T-helper 2 cell treated with Interferon-gamma antibody and Interleukin-4, amounts not matched to agents 100 ng/mL and 5 ng/mL, for 36 hours (primary cell): ENCODE results near the gene TRIM38. TPM values are rescaled to one million over a fixed set of nuclear protein-coding genes. Genes with fewer than 3 reads are reported as not detected.
"Not testable (repeated sequence)": the region's sequence is repeated elsewhere in the genome, so short reads cannot be mapped to it uniquely, and the experiment has no call there.

ENCODE experiments used
- intact Hi-C: fragments of 100-400 bp; cut with micrococcal nuclease; formaldehyde crosslinking; loops from one replicate; pipeline ENCODE4 v1.15.1; 2023
- total RNA-seq: library from RNA; stranded (reverse); gene quantifications from 2 replicates; pipeline ENCODE4 v1.2.3, GENCODE V29; 2022

Gene TRIM38
- total RNA-seq, 1 donor from 2014 or later: 24.9 TPM

GRCh38 chr6:26000366-26001144, 38.0 kb downstream of the TRIM38 start:
- intact Hi-C loops: no loop called here

- intact Hi-C loops: no loop called here
These were observed 40.6 kb downstream of the TRIM38 start for GRCh38 chr6:26003102-26003694.

GRCh38 chr6:26006086-26006939, 43.7 kb downstream of the TRIM38 start:
- intact Hi-C loops: no loop called here

GRCh38 chr6:26006940-26007305, 44.3 kb downstream of the TRIM38 start:
- intact Hi-C loops: not testable (repeated sequence)

- intact Hi-C loops: no loop called here
These were observed 45.9 kb downstream of the TRIM38 start for GRCh38 chr6:26008470-26008869.

- intact Hi-C loops: no loop called here
These were observed 47.2 kb downstream of the TRIM38 start for GRCh38 chr6:26009817-26010216.

GRCh38 chr6:26012061-26012460, 49.5 kb downstream of the TRIM38 start:
- intact Hi-C loops: no loop called here

GRCh38 chr6:26014386-26014785, 51.8 kb downstream of the TRIM38 start:
- intact Hi-C loops: not testable (repeated sequence)

- intact Hi-C loops: no loop called here
These were observed 53.8 kb downstream of the TRIM38 start for GRCh38 chr6:26016245-26016962.

- intact Hi-C loops: no loop called here
These were observed 54.5 kb downstream of the TRIM38 start for GRCh38 chr6:26016963-26017631.

GRCh38 chr6:26017632-26017966, 55.0 kb downstream of the TRIM38 start:
- intact Hi-C loops: no loop called here

GRCh38 chr6:26019261-26019830, 56.7 kb downstream of the TRIM38 start:
- intact Hi-C loops: no loop called here

- intact Hi-C loops: loop anchor here (1.0 to 10.0 kb wide), 5 partner anchors 28 to 1872 kb away; partner anchors contain the start of gene TRIM38
These were observed 57.3 kb downstream of the TRIM38 start for GRCh38 chr6:26019967-26020328.

GRCh38 chr6:26020329-26021000, 57.9 kb downstream of the TRIM38 start:
- intact Hi-C loops: loop anchor here (1.0 to 10.0 kb wide), 5 partner anchors 28 to 1872 kb away; partner anchors contain the start of gene TRIM38

GRCh38 chr6:26021001-26021349, 58.4 kb downstream of the TRIM38 start:
- intact Hi-C loops: loop anchor here (1.0 to 10.0 kb wide), 4 partner anchors 251 to 1871 kb away; a partner anchor contains a TSS

- intact Hi-C loops: loop anchor here (1.0 to 10.0 kb wide), 4 partner anchors 251 to 1871 kb away; a partner anchor contains a TSS
These were observed 58.9 kb downstream of the TRIM38 start for GRCh38 chr6:26021350-26022131.

- intact Hi-C loops: loop anchor here (5.0 to 10.0 kb wide), 3 partner anchors 250 to 1870 kb away; a partner anchor contains a TSS
These were observed 59.5 kb downstream of the TRIM38 start for GRCh38 chr6:26022132-26022472.

GRCh38 chr6:26022737-26023136, 60.1 kb downstream of the TRIM38 start:
- intact Hi-C loops: loop anchor here (5.0 to 10.0 kb wide), 3 partner anchors 250 to 1870 kb away; a partner anchor contains a TSS

- intact Hi-C loops: loop anchor here (5.0 to 10.0 kb wide), 3 partner anchors 248 to 1868 kb away; a partner anchor contains a TSS
These were observed 62.0 kb downstream of the TRIM38 start for GRCh38 chr6:26024651-26025046.
